HG03342 (cell line): ENCODE results near the gene ICAM4.
"Not testable (repeated sequence)": the region's sequence is repeated elsewhere in the genome, so short reads cannot be mapped to it uniquely, and the experiment has no call there.

Source experiments
- ATAC-seq: cut with Tn5 transposase; IDR thresholded peaks from one replicate; pipeline ENCODE4 v1.9.1; 2021; ENCODE audit warnings: mild to moderate bottlenecking, moderate library complexity; ENCODE audit not compliant: unreplicated experiment

The ICAM4 gene, protein sequence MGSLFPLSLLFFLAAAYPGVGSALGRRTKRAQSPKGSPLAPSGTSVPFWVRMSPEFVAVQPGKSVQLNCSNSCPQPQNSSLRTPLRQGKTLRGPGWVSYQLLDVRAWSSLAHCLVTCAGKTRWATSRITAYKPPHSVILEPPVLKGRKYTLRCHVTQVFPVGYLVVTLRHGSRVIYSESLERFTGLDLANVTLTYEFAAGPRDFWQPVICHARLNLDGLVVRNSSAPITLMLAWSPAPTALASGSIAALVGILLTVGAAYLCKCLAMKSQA

DNA sequence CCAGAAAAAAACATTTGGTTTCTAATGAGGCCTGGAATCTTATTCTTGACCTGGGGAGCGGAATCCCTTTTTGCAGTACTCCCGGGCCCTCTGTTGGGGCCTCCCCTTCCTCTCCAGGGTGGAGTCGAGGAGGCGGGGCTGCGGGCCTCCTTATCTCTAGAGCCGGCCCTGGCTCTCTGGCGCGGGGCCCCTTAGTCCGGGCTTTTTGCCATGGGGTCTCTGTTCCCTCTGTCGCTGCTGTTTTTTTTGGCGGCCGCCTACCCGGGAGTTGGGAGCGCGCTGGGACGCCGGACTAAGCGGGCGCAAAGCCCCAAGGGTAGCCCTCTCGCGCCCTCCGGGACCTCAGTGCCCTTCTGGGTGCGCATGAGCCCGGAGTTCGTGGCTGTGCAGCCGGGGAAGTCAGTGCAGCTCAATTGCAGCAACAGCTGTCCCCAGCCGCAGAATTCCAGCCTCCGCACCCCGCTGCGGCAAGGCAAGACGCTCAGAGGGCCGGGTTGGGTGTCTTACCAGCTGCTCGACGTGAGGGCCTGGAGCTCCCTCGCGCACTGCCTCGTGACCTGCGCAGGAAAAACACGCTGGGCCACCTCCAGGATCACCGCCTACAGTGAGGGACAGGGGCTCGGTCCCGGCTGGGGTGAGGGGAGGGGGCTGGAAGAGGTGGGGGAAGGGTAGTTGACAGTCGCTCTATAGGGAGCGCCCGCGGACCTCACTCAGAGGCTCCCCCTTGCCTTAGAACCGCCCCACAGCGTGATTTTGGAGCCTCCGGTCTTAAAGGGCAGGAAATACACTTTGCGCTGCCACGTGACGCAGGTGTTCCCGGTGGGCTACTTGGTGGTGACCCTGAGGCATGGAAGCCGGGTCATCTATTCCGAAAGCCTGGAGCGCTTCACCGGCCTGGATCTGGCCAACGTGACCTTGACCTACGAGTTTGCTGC lies at the start of gene ICAM4:
TSS of gene ICAM4 (plus strand) at position 153 of the 935 bp plus-strand sequence. CDS start at position 211, 58 bp downstream.
- no peak for ATAC-seq

DNA sequence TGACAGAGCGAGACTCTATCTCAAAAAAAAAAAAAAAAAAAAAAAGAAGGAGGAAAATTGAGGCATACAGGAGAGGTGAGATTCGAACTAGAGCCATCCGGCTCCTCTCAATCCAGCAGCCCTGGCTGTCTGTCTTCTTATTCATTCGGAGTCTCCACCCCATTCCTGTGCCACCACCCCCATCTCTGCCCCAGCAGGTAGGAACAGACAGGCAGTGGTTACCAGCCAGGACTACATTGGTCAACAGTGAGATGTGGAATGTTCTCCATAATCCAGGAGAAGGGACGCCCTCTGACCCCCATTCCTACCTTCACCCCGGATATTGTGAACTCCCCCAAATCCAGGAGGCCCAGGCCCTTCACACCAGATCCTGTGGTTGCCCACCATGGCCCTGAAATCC lies 49.1 kb upstream of the ICAM4 start:
- ATAC-seq = no peak

DNA sequence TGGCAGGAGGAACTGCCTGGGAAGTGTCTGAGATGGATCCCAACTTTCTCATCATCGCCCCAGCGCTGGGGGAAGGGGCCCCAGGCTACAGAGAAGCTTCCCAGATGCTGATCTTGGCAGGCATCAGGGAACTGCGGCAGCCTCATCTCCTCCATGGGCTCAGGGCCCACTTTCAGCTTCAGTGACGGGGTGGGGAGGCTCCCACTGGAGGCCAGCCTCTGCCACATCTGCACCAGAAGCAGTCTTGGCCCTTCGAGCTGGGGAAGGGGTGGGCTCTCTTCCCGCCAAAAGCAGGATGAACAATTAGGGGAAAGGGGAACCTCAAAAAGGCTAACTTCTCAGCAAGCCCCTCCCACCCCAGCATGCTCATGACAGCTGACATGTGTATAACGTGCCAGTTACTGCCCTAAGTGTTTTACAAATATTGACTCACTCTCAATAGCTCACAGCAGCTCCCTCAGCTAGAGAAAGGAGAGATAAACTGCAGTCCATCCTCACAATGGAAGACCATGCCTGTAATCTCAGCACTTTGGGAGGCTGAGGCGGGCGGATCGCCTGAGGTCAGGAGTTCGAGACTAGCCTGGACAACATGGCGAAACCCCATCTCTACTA lies 48.5 kb upstream of the ICAM4 start:
- ATAC-seq = no peak

DNA sequence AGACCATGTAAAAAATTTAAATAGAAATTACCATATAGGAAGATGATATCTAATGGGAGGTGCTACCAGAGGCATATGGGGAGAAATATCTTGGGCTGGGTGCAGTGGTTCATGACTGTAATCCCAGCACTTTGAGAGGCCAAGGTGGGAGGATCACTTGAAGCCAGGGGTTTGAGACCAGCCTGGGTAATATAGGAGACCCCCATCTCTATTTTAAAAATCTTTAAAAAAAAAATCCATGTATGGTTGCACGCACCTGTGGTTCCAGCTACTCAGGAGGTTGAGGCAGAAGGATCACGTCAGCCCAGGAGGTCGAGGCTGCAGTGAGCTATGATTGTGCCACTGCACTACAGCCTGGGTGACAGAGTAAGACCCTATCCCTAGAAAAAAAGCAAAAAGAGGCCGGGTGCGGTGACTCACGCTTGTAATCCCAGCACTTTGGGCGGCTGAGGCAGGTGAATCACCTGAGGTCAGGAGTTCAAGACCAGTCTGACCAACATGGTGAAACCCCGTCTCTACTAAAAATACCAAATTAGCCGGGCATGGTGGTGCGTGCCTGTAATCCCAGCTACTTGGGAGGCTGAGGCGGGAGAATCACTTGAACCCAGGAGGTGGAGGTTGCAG lies 44.8 kb upstream of the ICAM4 start:
- not testable (repeated sequence) for ATAC-seq

DNA sequence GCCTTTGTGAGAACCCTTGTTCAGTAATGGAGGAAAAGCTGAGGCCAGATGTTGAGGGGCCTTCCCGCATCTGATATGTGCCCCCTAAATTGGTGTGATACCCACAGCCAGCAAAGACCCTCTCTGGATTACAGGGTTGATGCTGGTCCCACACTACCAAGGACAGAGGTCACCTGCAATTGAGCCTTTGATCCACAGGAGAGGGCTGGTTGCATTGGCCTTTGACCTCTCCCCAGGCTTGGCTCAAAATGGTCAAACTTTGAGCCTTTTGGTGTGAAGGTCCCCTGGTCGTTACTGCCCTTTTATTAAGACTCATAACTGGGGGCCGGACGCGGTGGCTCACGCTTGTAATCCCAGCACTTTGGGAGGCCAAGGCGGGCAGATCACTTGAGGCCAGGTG lies 43.1 kb upstream of the ICAM4 start:
- no peak for ATAC-seq

DNA sequence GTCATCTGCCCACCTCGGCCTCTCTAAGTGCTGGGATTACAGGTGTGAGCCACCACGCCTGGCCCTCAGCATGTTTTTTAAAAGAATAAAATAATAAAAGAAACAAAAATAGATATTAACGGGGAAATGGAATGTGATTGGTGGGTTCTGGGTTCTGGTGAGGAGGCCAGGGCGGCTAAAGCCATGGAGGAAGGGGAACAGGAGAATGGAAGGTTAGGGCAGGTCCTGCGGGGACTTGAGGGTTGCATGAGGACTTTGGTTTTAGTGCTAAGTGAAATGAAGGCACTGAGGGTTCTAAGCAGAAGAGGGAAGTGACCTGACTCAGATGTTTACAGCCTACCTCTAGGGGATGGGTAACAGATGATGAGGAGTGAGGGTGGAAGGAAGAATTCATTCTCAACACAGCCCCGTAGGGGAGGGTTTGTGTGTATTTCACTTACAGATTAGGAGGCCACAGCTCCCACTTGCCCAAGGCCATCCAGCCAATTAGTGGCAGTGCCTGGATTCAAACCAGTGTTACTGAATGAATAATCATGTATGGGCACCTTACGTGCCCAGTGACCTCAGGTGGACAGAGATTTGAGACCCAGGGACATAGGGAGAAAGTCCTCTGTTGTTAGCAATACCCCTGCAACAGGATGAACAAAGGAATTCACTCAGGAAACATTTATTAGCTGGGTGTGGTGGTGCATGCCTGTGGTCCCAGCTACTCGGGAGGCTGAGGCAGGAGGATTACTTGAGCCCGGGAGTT lies 41.4 kb upstream of the ICAM4 start:
- ATAC-seq = no peak

DNA sequence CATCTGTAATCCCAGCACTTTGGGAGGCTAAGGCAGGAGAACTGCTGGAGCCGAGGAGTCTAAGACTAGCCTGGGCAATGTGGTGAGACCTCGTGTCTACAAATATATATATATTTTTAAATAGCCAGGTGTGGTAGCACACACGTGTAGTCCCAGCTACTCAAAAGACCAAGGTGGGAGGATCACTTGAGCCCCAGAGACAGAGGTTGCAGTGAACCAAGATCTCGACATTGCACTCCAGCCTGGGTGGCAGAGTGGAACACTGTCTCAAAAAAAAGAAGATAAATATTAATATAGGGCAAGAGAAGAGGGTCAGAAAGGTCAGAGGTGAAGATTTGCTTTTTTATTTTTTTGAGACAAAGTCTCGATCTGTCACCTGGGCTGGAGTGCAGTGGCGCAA lies 40.2 kb upstream of the ICAM4 start:
- ATAC-seq = no peak

DNA sequence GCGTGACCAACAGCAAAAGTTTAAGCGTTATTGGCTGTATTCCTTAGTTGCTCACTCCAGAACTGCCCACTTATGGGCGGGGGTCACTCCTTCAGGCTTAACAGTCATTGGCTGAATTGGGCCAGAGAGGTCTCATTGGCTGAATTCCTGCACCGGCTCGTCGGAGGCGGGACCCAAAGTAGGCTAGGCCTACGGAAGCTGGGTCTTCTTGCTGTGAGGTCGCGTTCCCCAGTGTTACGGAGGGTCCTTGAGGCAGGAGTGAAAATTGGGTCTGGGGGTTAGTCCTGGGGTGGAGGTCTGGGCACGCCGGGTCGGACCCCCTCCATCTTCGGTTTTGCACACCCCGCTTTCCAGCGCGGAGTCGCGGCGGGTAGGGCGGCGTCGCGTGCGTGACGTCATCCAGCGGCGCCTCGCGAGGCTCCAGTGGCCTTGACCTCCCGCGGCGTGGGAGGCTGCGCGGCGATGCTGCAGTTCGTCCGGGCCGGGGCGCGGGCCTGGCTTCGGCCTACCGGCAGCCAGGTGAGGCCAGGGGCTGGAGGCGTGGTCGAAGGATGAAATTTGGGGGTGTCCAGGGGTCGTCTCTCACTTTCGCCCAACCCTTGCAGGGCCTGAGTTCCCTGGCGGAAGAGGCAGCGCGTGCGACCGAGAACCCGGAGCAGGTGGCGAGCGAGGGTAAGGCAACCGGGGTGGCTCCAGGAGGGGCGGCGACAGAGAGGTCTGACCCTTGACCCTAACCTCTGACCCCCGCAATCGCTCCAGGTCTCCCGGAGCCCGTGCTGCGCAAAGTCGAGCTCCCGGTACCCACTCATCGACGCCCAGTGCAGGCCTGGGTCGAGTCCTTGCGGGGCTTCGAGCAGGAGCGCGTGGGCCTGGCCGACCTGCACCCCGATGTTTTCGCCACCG lies 34.7 kb upstream of the ICAM4 start, which contains the start of gene MRPL4:
TSS of gene MRPL4 (plus strand) at position 423 of the 903 bp plus-strand sequence. CDS start at position 463, 40 bp downstream.
- ATAC-seq = peak; percentile 83

DNA sequence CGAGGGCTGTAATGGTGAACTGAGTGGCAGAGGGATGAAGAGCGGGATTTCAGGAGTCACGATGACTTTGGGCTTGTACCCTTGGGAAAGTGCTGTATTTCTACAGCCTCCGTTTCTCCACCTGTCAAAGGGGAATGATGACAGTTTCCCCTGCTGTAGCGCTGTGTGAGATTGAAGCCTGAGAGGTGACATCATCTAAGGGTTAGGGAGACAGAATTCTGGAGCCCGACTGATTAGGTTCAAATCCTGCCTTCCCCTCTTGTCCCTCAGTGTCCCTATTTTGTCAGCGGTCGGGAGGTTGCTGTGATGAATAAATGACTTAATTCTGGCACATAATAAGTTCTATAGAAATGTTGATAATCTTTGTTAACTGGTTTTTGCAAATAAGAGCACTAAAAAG lies 34.0 kb upstream of the ICAM4 start:
- ATAC-seq = no peak

DNA sequence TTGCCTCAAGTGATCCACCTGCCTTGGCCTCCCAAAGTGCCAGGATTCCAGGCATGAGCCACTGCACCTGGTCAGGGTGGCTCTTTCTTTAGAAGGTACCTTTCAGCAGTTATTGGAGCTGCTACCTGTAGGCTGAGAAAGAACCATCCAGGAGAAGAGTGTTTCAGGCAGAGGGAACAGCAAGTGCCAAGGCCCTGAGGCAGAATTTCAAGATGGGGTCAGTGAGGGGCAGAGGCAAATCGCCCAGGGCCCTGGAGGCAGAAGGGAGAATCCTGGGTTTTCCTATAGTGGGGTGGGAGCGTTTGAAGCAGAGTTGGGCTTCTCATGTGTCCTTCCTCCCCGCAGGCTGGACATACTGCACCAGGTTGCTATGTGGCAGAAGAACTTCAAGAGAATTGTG lies 32.5 kb upstream of the ICAM4 start:
- ATAC-seq = no peak

DNA sequence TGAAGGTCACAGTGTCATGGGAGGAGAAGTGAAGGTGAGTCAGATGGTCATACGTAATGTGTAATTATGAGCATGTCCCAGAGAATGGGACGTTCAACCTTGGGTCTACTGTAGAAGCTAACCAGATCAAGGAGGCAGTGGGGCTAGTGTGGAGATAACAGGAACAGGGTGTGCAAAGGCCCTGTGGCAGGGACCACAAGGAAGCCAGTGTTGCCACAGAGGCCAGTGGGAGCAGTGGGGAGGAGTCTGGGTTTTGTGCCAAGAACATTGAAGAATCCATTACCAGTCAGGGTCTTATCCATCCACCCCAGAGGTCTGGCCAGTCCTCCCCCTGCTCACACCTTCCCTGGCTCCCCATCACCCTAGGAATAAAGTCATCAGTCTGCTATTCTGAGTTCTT lies 31.4 kb upstream of the ICAM4 start:
- no peak for ATAC-seq

DNA sequence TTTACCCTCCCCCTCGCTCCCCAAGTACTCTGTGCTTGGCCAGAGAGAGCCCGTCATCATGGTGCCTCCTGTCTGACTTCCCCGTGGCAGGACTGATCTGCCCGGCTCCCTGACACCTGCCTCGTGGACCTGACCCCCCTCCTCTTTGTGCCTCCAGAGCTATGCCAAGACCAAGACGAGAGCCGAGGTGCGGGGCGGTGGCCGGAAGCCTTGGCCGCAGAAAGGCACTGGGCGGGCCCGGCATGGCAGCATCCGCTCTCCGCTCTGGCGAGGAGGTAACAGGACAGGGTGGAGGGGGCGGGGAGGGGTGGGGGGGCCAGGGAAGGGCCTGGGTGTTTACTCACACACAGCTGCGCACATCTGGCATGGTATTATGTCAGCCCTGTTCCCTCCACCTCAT lies 30.2 kb upstream of the ICAM4 start:
- ATAC-seq = no peak

DNA sequence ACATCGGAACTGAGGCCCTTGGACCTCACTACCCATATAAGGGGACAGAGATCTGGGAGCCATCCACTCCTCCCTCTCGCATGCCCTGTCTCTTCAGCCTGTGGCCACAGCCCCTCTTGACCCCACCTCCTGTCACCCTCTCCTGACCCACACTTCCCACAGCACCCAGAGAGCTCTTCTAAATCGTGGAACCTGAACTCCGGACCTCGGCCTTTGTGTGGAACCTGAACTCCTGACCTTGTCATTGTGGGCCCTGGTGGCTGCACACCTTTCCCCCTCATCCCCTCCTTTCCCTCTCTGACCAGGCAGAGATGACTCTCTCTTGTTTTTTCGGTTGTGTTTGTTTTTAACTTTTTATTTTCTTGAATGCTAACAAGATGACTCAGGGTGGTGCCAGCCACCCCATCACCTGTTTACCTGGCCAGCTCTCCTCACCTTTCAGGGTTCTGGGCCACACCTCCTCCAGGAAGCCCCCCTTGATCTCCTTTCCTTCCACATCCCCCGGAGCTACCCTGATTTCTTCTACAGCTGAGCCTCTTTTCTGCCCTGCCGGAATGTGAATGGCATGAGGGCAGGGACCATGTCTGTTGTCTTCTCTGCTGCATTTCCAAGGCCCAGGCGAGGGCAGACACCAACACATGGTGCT lies 29.7 kb upstream of the ICAM4 start:
- no peak for ATAC-seq

DNA sequence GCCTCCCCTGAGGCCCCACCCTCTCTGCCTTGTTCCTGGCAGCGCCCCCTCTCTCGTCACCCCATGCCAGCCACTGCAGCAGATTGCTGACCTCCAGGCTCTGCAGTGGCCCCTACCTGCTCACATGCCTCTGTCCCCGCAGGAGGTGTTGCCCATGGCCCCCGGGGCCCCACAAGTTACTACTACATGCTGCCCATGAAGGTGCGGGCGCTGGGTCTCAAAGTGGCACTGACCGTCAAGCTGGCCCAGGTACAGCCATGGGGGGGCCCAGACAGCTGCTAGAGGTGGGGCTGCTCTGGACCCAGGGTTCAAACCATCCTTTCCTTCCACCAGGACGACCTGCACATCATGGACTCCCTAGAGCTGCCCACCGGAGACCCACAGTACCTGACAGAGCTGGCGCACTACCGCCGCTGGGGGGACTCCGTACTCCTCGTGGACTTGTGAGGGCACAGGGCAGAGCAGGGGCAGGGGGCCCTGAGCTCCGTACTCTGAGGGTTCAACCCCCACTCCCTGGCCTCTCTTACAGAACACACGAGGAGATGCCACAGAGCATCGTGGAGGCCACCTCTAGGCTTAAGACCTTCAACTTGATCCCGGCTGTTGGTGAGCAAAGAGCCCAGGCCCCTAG lies 28.6 kb upstream of the ICAM4 start:
- ATAC-seq = no peak

DNA sequence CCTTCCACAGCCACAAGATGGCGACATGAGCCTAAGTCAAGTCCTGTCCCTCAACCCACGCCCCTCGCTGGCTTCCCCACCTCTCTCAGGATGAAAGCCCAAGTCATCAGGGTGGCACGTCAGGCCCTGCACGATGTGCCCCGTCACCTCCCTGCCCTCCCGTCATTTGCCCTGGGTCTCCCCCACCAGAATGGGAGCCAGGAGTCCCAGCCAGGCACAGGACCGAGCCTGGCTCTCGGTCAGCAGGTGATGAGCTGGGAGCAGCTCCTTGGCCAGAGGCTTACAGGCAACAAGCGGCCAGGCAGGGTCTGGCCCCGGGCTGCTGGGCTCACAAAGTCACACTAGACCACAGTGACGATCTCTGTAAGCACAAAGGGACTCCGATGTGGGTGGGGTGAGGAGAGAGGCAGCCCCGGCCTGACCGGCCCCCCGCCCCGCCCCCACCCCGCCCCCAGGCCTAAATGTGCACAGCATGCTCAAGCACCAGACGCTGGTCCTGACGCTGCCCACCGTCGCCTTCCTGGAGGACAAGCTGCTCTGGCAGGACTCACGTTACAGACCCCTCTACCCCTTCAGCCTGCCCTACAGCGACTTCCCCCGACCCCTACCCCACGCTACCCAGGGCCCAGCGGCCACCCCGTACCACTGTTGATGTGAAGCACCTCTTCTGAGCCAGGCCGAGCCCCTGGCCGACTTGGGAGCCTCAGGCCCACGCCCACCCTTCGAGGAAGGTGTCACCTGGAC lies 27.4 kb upstream of the ICAM4 start:
- ATAC-seq = no peak

DNA sequence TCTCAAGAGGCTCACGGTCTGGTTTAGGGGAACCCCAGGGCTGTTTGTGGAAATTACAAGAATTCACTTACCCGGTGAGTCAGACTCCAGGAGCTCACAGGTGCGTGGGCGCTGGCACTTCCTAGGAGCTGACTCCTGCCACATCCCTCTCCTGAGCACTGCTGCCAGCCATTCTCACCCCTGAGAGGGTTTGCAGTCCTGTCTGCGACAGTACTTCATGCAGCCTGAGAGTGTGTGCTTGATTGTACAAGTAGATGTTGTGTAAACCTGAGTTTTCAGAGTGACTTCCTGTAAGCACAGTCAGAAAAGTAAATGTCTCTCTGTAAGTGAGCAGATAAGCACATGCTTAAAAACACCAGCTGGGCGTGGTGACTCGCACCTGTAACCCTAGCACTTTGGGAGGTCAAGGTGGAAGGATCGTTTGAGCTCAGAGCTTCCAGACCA lies 26.6 kb upstream of the ICAM4 start:
- ATAC-seq = no peak

DNA sequence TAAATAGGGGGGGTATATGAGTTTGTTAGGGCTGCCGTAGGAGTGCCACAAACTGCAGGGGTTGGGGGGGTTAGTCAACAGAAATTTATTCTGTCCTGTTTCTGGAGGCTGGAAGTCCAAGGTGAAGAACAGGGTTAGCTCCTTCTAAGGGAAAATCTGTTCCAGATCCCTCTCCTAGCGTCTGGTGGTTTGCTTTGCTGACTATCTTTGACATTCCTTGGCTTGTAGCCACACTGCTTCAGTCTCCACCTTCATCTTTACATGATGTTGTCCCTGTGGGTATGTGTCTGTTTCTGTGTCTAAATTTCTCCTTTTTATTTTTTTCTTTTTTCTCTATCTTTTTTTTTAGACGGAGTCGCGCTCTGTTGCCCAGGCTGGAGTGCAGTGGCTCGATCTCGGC lies 24.0 kb upstream of the ICAM4 start:
- ATAC-seq = no peak

DNA sequence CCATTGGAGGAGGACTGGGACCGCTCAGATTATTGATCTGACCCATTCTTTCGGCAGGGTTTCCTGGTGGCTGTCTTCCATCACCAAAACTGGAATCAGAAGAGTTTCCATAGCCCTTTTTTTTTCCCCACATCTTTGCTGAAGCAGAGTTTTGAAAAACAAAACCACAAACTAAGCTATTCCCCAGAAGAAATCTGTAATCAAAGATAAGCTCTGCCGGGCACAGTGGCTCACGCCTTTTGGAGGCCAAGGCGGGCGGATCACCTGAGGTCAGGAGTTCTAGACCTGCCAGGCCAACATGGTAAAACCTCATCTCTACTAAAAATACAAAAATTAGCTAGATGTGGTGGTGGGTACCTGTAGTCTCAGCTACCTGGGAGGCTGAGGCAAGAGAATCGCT lies 20.0 kb upstream of the ICAM4 start:
- no peak for ATAC-seq
